ENCODE data around the gene CASZ1. TPM values are rescaled to one million over a fixed set of nuclear protein-coding genes. Genes with fewer than 3 reads are reported as not detected.

Gene CASZ1
- total RNA-seq, 1 donor from 2014 or later: 6.9 TPM

GRCh38 chr1:10637834-10638558, 158.4 kb downstream of the CASZ1 start:
- H3K36me3 Mint-ChIP-seq (ENCODE audit: low read depth): no peaks in the 10 kb centered on the region
- peaks cover 8% of the 10 kb centered on the region for H3K27me3 Mint-ChIP-seq
- intact Hi-C loops (cut with micrococcal nuclease): loop anchor here (10.0 kb wide), 1 partner anchor 123 kb away; no protein-coding TSS in a partner anchor
- H3K4me3 Mint-ChIP-seq: no peak overlapping the region
- H3K27ac Mint-ChIP-seq: no peak overlapping the region
- DNase-seq: no peak
- H3K9me3 Mint-ChIP-seq: no peaks in the 10 kb centered on the region
- no peaks in the 10 kb centered on the region for H3K4me1 Mint-ChIP-seq

- no peaks in the 10 kb centered on the region for H3K4me1 Mint-ChIP-seq
- H3K4me3 Mint-ChIP-seq: no peak overlapping the region
- H3K27me3 Mint-ChIP-seq: peaks cover 8% of the 10 kb centered on the region
- intact Hi-C loops (cut with micrococcal nuclease): loop anchor here (10.0 kb wide), 1 partner anchor 123 kb away; no protein-coding TSS in a partner anchor
- no peak overlapping the region for H3K27ac Mint-ChIP-seq
- no peaks in the 10 kb centered on the region for H3K36me3 Mint-ChIP-seq (ENCODE audit: low read depth)
- no peak for DNase-seq
- H3K9me3 Mint-ChIP-seq: no peaks in the 10 kb centered on the region
These were observed 159.0 kb downstream of the CASZ1 start for GRCh38 chr1:10637400-10637799.

- intact Hi-C loops (cut with micrococcal nuclease): loop anchor here (10.0 kb wide), 1 partner anchor 121 kb away; no protein-coding TSS in a partner anchor
- Mint-ChIP-seq H3K27me3 (peaks cover 8% of the 10 kb centered on the region), H3K4me3 (no peak overlapping the region), H3K9me3 (no peaks in the 10 kb centered on the region), H3K27ac (no peak overlapping the region), H3K36me3 (ENCODE audit: low read depth) (no peaks in the 10 kb centered on the region), H3K4me1 (no peaks in the 10 kb centered on the region)
- no peak for DNase-seq
These were observed 160.5 kb downstream of the CASZ1 start for GRCh38 chr1:10635992-10636391.

GRCh38 chr1:10635085-10635896, 161.2 kb downstream of the CASZ1 start:
- Mint-ChIP-seq H3K9me3 (no peaks in the 10 kb centered on the region), H3K4me1 (no peaks in the 10 kb centered on the region), H3K27me3 (peaks cover 8% of the 10 kb centered on the region), H3K36me3 (ENCODE audit: low read depth) (no peaks in the 10 kb centered on the region), H3K4me3 (no peak overlapping the region), H3K27ac (no peak overlapping the region)
- intact Hi-C loops (cut with micrococcal nuclease): loop anchor here (10.0 kb wide), 1 partner anchor 120 kb away; no protein-coding TSS in a partner anchor
- DNase-seq: no peak

GRCh38 chr1:10634428-10635084, 161.9 kb downstream of the CASZ1 start:
- H3K27ac Mint-ChIP-seq: no peak overlapping the region
- no peak overlapping the region for H3K4me3 Mint-ChIP-seq
- no peak for DNase-seq
- intact Hi-C loops (cut with micrococcal nuclease): loop anchor here (10.0 kb wide), 1 partner anchor 120 kb away; no protein-coding TSS in a partner anchor
- H3K27me3 Mint-ChIP-seq: peaks cover 8% of the 10 kb centered on the region
- H3K4me1 Mint-ChIP-seq: no peaks in the 10 kb centered on the region
- H3K36me3 Mint-ChIP-seq (ENCODE audit: low read depth): no peaks in the 10 kb centered on the region
- no peaks in the 10 kb centered on the region for H3K9me3 Mint-ChIP-seq

- Mint-ChIP-seq H3K36me3 (ENCODE audit: low read depth) (no peaks in the 10 kb centered on the region), H3K9me3 (no peaks in the 10 kb centered on the region), H3K27me3 (peaks cover 8% of the 10 kb centered on the region), H3K4me1 (no peaks in the 10 kb centered on the region), H3K27ac (no peak overlapping the region), H3K4me3 (no peak overlapping the region)
- no peak for DNase-seq
- intact Hi-C loops (cut with micrococcal nuclease): loop anchor here (10.0 kb wide), 1 partner anchor 119 kb away; no protein-coding TSS in a partner anchor
These were observed 162.4 kb downstream of the CASZ1 start for GRCh38 chr1:10634075-10634427.

GRCh38 chr1:10633416-10633815, 163.0 kb downstream of the CASZ1 start:
- H3K4me1 Mint-ChIP-seq: no peaks in the 10 kb centered on the region
- no peak overlapping the region for H3K4me3 Mint-ChIP-seq
- intact Hi-C loops (cut with micrococcal nuclease): loop anchor here (10.0 kb wide), 1 partner anchor 119 kb away; no protein-coding TSS in a partner anchor
- DNase-seq: no peak
- no peaks in the 10 kb centered on the region for H3K9me3 Mint-ChIP-seq
- no peaks in the 10 kb centered on the region for H3K36me3 Mint-ChIP-seq (ENCODE audit: low read depth)
- H3K27me3 Mint-ChIP-seq: peaks cover 8% of the 10 kb centered on the region
- H3K27ac Mint-ChIP-seq: no peak overlapping the region

- H3K9me3 Mint-ChIP-seq: no peaks in the 10 kb centered on the region
- intact Hi-C loops (cut with micrococcal nuclease): loop anchor here (10.0 kb wide), 1 partner anchor 118 kb away; no protein-coding TSS in a partner anchor
- H3K4me3 Mint-ChIP-seq: no peak overlapping the region
- no peaks in the 10 kb centered on the region for H3K36me3 Mint-ChIP-seq (ENCODE audit: low read depth)
- no peaks in the 10 kb centered on the region for H3K4me1 Mint-ChIP-seq
- DNase-seq: no peak
- H3K27me3 Mint-ChIP-seq: peaks cover 6% of the 10 kb centered on the region
- no peak overlapping the region for H3K27ac Mint-ChIP-seq
These were observed 163.8 kb downstream of the CASZ1 start for GRCh38 chr1:10632691-10633090.

GRCh38 chr1:10631811-10632593, 164.4 kb downstream of the CASZ1 start:
- intact Hi-C loops (cut with micrococcal nuclease): loop anchor here (10.0 kb wide), 1 partner anchor 117 kb away; no protein-coding TSS in a partner anchor
- H3K4me3 Mint-ChIP-seq: no peak overlapping the region
- H3K27ac Mint-ChIP-seq: no peak overlapping the region
- no peaks in the 10 kb centered on the region for H3K27me3 Mint-ChIP-seq
- no peaks in the 10 kb centered on the region for H3K4me1 Mint-ChIP-seq
- H3K9me3 Mint-ChIP-seq: no peaks in the 10 kb centered on the region
- DNase-seq: no peak
- H3K36me3 Mint-ChIP-seq (ENCODE audit: low read depth): no peaks in the 10 kb centered on the region

- Mint-ChIP-seq H3K4me1 (no peaks in the 10 kb centered on the region), H3K27me3 (no peaks in the 10 kb centered on the region), H3K4me3 (no peak overlapping the region), H3K9me3 (no peaks in the 10 kb centered on the region), H3K27ac (no peak overlapping the region), H3K36me3 (ENCODE audit: low read depth) (no peaks in the 10 kb centered on the region)
- intact Hi-C loops (cut with micrococcal nuclease): loop anchor here (10.0 kb wide), 1 partner anchor 116 kb away; no protein-coding TSS in a partner anchor
- no peak for DNase-seq
These were observed 165.2 kb downstream of the CASZ1 start for GRCh38 chr1:10631121-10631810.

GRCh38 chr1:10630661-10631120, 165.8 kb downstream of the CASZ1 start:
- no peaks in the 10 kb centered on the region for H3K9me3 Mint-ChIP-seq

GRCh38 chr1:10629816-10630571, 166.5 kb downstream of the CASZ1 start:
- Mint-ChIP-seq H3K4me3 (no peak overlapping the region), H3K27ac (no peak overlapping the region), H3K4me1 (no peaks in the 10 kb centered on the region), H3K27me3 (no peaks in the 10 kb centered on the region), H3K36me3 (ENCODE audit: low read depth) (no peaks in the 10 kb centered on the region), H3K9me3 (no peaks in the 10 kb centered on the region)
- intact Hi-C loops (cut with micrococcal nuclease): loop anchor here (10.0 kb wide), 1 partner anchor 115 kb away; no protein-coding TSS in a partner anchor
- no peak for DNase-seq

More at GRCh38 chr1:10630661-10631120, 165.8 kb downstream of the CASZ1 start:
- DNase-seq: no peak
- Mint-ChIP-seq H3K36me3 (ENCODE audit: low read depth) (no peaks in the 10 kb centered on the region), H3K27ac (no peak overlapping the region), H3K27me3 (no peaks in the 10 kb centered on the region), H3K4me3 (no peak overlapping the region), H3K4me1 (no peaks in the 10 kb centered on the region)
- intact Hi-C loops (cut with micrococcal nuclease): loop anchor here (10.0 kb wide), 1 partner anchor 116 kb away; no protein-coding TSS in a partner anchor

All from activated CD4-positive, alpha-beta T cell treated with anti-CD3 and anti-CD28 coated beads, Interleukin-2, amount 10 ng/mL, durations not matched to agents 24 days and 14 days (primary cell).